HL-60 (cell line): Measurements from ENCODE around the gene TIPIN.
"Not testable (repeated sequence)": the region's sequence is repeated elsewhere in the genome, so short reads cannot be mapped to it uniquely, and the experiment has no call there.

Experiments
- CTCF ChIP-seq: IDR thresholded peaks from one replicate; pipeline ENCODE4 v1.5.1; 2011; ENCODE audit warnings: low read length, control low read depth, inconsistent platforms; ENCODE audit not compliant: insufficient read depth
- POLR2AphosphoS5 ChIP-seq: IDR thresholded peaks from 2 replicates; pipeline ENCODE4 v1.6.1; 2012; ENCODE audit warnings: low read depth
- REST ChIP-seq: IDR thresholded peaks from 2 replicates; pipeline ENCODE4 v1.6.1; 2012; ENCODE audit warnings: low read depth; ENCODE audit not compliant: insufficient replicate concordance

- TF ChIP-seq CTCF, POLR2AphosphoS5, REST: not testable (repeated sequence)
Measured at GRCh38 chr15:66381376-66381775, 24.9 kb upstream of the TIPIN start.
